Ovary (tissue), 3 donors: ENCODE results near the gene CLIC1.
A peak's percentile ranks its signal among the peaks of the same experiment; 100 is the strongest.

Source experiments
- CTCF ChIP-seq, 3 donors: fragments of 450-650 bp in 2 of 3; fragments of 200-600 bp in 1 of 3; IDR thresholded peaks; one replicate each; pipeline versions ENCODE4 v1.5.1 to v1.8.0; 2016 to 2022; ENCODE audit warnings: antibody characterized with exemption in 3 of 3, mild to moderate bottlenecking in 1 of 3
- POLR2A ChIP-seq: fragments of 450-650 bp; IDR thresholded peaks from one replicate; pipeline ENCODE4 v1.6.1; 2017; ENCODE audit warnings: antibody characterized with exemption, mild to moderate bottlenecking, moderate library complexity
- donor health status: DM: no; HTN: no; CAD: no.

- TF ChIP-seq CTCF (IDR thresholded peaks at IDR 0.05) (peak in 2 of 3 donors; percentile 73 to 83), POLR2A (no peak)
These were observed 7.4 kb downstream of the CLIC1 start, which contains the start of gene DDAH2 for GRCh38 chr6:31728767-31729514.
